ENCODE results near the gene SPTLC3.

Gene SPTLC3

GRCh38 chr20:13031751-13032150 lies 23.0 kb downstream of the SPTLC3 start:
- no peak for DNase-seq (ENCODE audit: low read depth)

GRCh38 chr20:13034115-13034514 lies 25.3 kb downstream of the SPTLC3 start:
- DNase-seq (ENCODE audit: low read depth): no peak

- no peak for DNase-seq (ENCODE audit: low read depth)
Observed at GRCh38 chr20:13034936-13035335, 26.2 kb downstream of the SPTLC3 start.

GRCh38 chr20:13035399-13036152 lies 26.8 kb downstream of the SPTLC3 start:
- DNase-seq (ENCODE audit: low read depth): no peak

GRCh38 chr20:13037727-13038126 lies 29.0 kb downstream of the SPTLC3 start:
- DNase-seq (ENCODE audit: low read depth): no peak

GRCh38 chr20:13041574-13042457 lies 33.0 kb downstream of the SPTLC3 start:
- DNase-seq (ENCODE audit: low read depth): no peak

- DNase-seq (ENCODE audit: low read depth): no peak
Observed at GRCh38 chr20:13042458-13042794, 33.7 kb downstream of the SPTLC3 start.

- no peak for DNase-seq (ENCODE audit: low read depth)
Observed at GRCh38 chr20:13046409-13046808, 37.6 kb downstream of the SPTLC3 start.

- DNase-seq (ENCODE audit: low read depth): no peak
Observed at GRCh38 chr20:13054011-13054410, 45.2 kb downstream of the SPTLC3 start.

- DNase-seq (ENCODE audit: low read depth): no peak
Observed at GRCh38 chr20:13058666-13059389, 50.1 kb downstream of the SPTLC3 start.

GRCh38 chr20:13059398-13060136 lies 50.8 kb downstream of the SPTLC3 start:
- no peak for DNase-seq (ENCODE audit: low read depth)

- DNase-seq (ENCODE audit: low read depth): no peak
Observed at GRCh38 chr20:13060327-13060726, 51.6 kb downstream of the SPTLC3 start.

- DNase-seq (ENCODE audit: low read depth): no peak
Observed at GRCh38 chr20:13061381-13061780, 52.6 kb downstream of the SPTLC3 start.

GRCh38 chr20:13062789-13063188 lies 54.0 kb downstream of the SPTLC3 start:
- no peak for DNase-seq (ENCODE audit: low read depth)

GRCh38 chr20:13068336-13068735 lies 59.6 kb downstream of the SPTLC3 start:
- DNase-seq (ENCODE audit: low read depth): no peak

- DNase-seq (ENCODE audit: low read depth): no peak
Observed at GRCh38 chr20:13081877-13082276, 73.1 kb downstream of the SPTLC3 start.

- DNase-seq (ENCODE audit: low read depth): no peak
Observed at GRCh38 chr20:13082378-13082777, 73.6 kb downstream of the SPTLC3 start.

- no peak for DNase-seq (ENCODE audit: low read depth)
Observed at GRCh38 chr20:13085275-13085674, 76.5 kb downstream of the SPTLC3 start.

- no peak for DNase-seq (ENCODE audit: low read depth)
Observed at GRCh38 chr20:13089950-13090469, 81.2 kb downstream of the SPTLC3 start.

GRCh38 chr20:13092111-13092510 lies 83.3 kb downstream of the SPTLC3 start:
- no peak for DNase-seq (ENCODE audit: low read depth)

- no peak for DNase-seq (ENCODE audit: low read depth)
Observed at GRCh38 chr20:13094976-13095375, 86.2 kb downstream of the SPTLC3 start.
